Endodermal cell (in vitro differentiated cells): ENCODE results near the gene COLEC12. TPM values are rescaled to one million over a fixed set of nuclear protein-coding genes. Genes with fewer than 3 reads are reported as not detected.

Experiments
- DNase-seq: peaks from one replicate; pipeline ENCODE4 v3.0.0-alpha.2; 2017
- H3K27ac ChIP-seq: 2 replicates; pipeline ENCODE4 v1.5.1; 2013; ENCODE audit warnings: mild to moderate bottlenecking, low read depth, low read length, moderate library complexity
- H3K27me3 ChIP-seq: 2 replicates; pipeline ENCODE4 v1.6.1; 2013; ENCODE audit warnings: mild to moderate bottlenecking, low read length, moderate library complexity; ENCODE audit not compliant: insufficient read depth, control insufficient read depth, poor library complexity, severe bottlenecking
- H3K36me3 ChIP-seq: 2 replicates; pipeline ENCODE4 v1.7.0; 2013; ENCODE audit warnings: mild to moderate bottlenecking, low read length, moderate library complexity; ENCODE audit not compliant: control insufficient read depth, insufficient read depth
- H3K4me1 ChIP-seq: one replicate; pipeline ENCODE4 v1.7.0; 2013; ENCODE audit warnings: low read length; ENCODE audit not compliant: control insufficient read depth, insufficient read depth
- H3K4me3 ChIP-seq: 2 replicates; pipeline ENCODE4 v1.5.1; 2013; ENCODE audit warnings: mild to moderate bottlenecking, low read length, moderate library complexity
- H3K9ac ChIP-seq: 2 replicates; pipeline ENCODE4 v1.6.1; 2013; ENCODE audit warnings: mild to moderate bottlenecking, low read length, moderate library complexity; ENCODE audit not compliant: poor library complexity, severe bottlenecking; ENCODE audit errors: extremely low read depth
- H3K9me3 ChIP-seq: 2 replicates; pipeline ENCODE4 v1.6.1; 2013; ENCODE audit warnings: mild to moderate bottlenecking, low read length, moderate library complexity; ENCODE audit not compliant: control insufficient read depth
- H3K27ac Mint-ChIP-seq: 2 replicates; pipeline ENCODE4 v1.8.0; 2020; ENCODE audit warnings: mixed read lengths
- H3K27me3 Mint-ChIP-seq: 2 replicates; pipeline ENCODE4 v1.8.0; 2021; ENCODE audit warnings: mild to moderate bottlenecking, mixed read lengths; ENCODE audit not compliant: insufficient read depth
- H3K36me3 Mint-ChIP-seq: 2 replicates; pipeline ENCODE4 v1.8.0; 2020; ENCODE audit warnings: low read depth, mixed read lengths
- H3K4me1 Mint-ChIP-seq: 2 replicates; pipeline ENCODE4 v1.8.0; 2020; ENCODE audit warnings: mixed read lengths
- H3K4me3 Mint-ChIP-seq: 2 replicates; pipeline ENCODE4 v1.8.0; 2020; ENCODE audit warnings: mild to moderate bottlenecking, moderate library complexity, mixed read lengths
- H3K9me3 Mint-ChIP-seq: 2 replicates; pipeline ENCODE4 v1.8.0; 2020; ENCODE audit warnings: mild to moderate bottlenecking, mixed read lengths
- CTCF ChIP-seq: fragments of 200-600 bp; sonication (generic); conservative IDR thresholded peaks from 2 replicates; pipeline ENCODE4 v1.5.0; 2021; ENCODE audit warnings: antibody characterized with exemption, mild to moderate bottlenecking
- WGBS, 2 experiments: methylation state at CpG; one replicate each; pipeline versions ENCODE4 v1.1.5 to v1.1.7; 2013; ENCODE audit warnings: missing lambda C conversion rate in 2 of 2, mixed read lengths in 1 of 2; ENCODE audit not compliant: insufficient coverage in 1 of 2, insufficient read length in 1 of 2; 5-methylcytosine and 5-hydroxymethylcytosine counted together
- total RNA-seq, 2 donors: library from RNA; stranded (reverse); fragmentation: NEBNext Ultra II Directional in 1 of 2; extraction: Animal tissue kit (Norgen Biotek cat#: 25700) in 1 of 2; gene quantifications; 2 replicates in 1 of 2; 3 replicates in 1 of 2; pipeline ENCODE4 v1.2.1, GENCODE V29; 2021

The COLEC12 gene
- total RNA-seq, 2 donors from 2014 or later = 123 TPM

GRCh38 chr18:543447-544078 is 43.1 kb upstream of the COLEC12 start:
- H3K27ac ChIP-seq = no peak overlapping the region
- no peaks in the 10 kb centered on the region for H3K27me3 ChIP-seq
- H3K4me3 ChIP-seq = no peak overlapping the region
- DNase-seq = no peak
- Mint-ChIP-seq H3K9me3 (peaks cover 22% of the 10 kb centered on the region), H3K4me1 (no peaks in the 10 kb centered on the region), H3K27me3 (peaks cover 8% of the 10 kb centered on the region), H3K4me3 (no peak overlapping the region), H3K27ac (no peak overlapping the region), H3K36me3 (no peaks in the 10 kb centered on the region)
- H3K9ac ChIP-seq = no peak overlapping the region
- H3K4me1 ChIP-seq = no peaks in the 10 kb centered on the region
- 93 to 96% methylated on average over 2 to 3 of the region's 4 CpGs for WGBS, 2 experiments
- H3K9me3 ChIP-seq = peaks cover 8% of the 10 kb centered on the region
- no peaks in the 10 kb centered on the region for H3K36me3 ChIP-seq
- TF ChIP-seq CTCF = no peak

- H3K4me3 Mint-ChIP-seq = no peak overlapping the region
- Histone ChIP-seq H3K36me3 (no peaks in the 10 kb centered on the region), H3K27ac (no peak overlapping the region), H3K4me3 (no peak overlapping the region), H3K27me3 (no peaks in the 10 kb centered on the region), H3K9me3 (peaks cover 6% of the 10 kb centered on the region), H3K4me1 (no peaks in the 10 kb centered on the region), H3K9ac (no peak overlapping the region)
- 88 to 96% methylated on average over 4 to 6 of the region's 6 CpGs for WGBS, 2 experiments
- TF ChIP-seq CTCF = no peak
- peaks cover 17% of the 10 kb centered on the region for H3K9me3 Mint-ChIP-seq
- no peaks in the 10 kb centered on the region for H3K4me1 Mint-ChIP-seq
- H3K27ac Mint-ChIP-seq = no peak overlapping the region
- H3K27me3 Mint-ChIP-seq = no peaks in the 10 kb centered on the region
- DNase-seq = no peak
- no peaks in the 10 kb centered on the region for H3K36me3 Mint-ChIP-seq
Measured at GRCh38 chr18:533995-534601, 33.6 kb upstream of the COLEC12 start.

- H3K4me3 Mint-ChIP-seq = no peak overlapping the region
- Histone ChIP-seq H3K4me1 (peaks cover 4% of the 10 kb centered on the region), H3K36me3 (no peaks in the 10 kb centered on the region), H3K9ac (no peak overlapping the region), H3K9me3 (peaks cover 6% of the 10 kb centered on the region), H3K27me3 (no peaks in the 10 kb centered on the region), H3K4me3 (no peak overlapping the region), H3K27ac (no peak overlapping the region)
- no peaks in the 10 kb centered on the region for H3K36me3 Mint-ChIP-seq
- peaks cover 17% of the 10 kb centered on the region for H3K9me3 Mint-ChIP-seq
- DNase-seq = no peak
- H3K4me1 Mint-ChIP-seq = peaks cover 5% of the 10 kb centered on the region
- TF ChIP-seq CTCF = no peak
- H3K27ac Mint-ChIP-seq = no peak overlapping the region
- H3K27me3 Mint-ChIP-seq = no peaks in the 10 kb centered on the region
Measured at GRCh38 chr18:532632-533031, 32.1 kb upstream of the COLEC12 start.
